ENCODE measurements around the gene PREX1.

The PREX1 gene

DNA sequence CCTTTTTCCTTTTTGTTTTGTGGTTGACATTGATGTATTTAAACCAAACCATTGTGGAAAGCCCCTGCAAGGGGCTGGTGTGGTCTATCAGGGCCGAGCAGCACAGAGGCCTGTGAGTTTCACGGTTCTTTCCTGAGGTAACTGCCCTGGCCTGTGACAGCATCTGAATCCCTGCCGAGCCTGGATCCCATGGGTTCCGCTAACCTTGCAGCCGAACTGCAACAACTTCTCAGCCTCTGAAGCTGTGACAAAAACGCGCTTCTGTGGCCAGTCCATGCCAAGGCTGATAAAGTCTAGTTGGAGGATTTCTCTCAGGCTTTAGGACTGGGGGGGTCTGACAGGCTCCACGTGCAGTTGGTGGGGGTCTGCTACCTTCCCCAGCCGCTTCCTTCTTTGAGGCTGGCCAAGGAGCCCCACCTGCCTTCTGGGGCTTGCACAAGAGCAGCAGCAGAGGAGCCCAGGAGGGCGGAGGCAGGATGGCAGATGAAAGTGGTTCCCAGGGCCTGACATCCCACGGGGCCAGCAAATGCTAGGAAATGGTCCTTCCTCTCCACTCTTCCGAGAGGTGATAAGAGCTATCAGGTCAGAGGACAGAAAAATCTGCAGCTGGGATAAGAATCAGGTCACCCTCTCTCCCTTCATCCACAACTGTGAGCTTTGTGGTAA is 150.9 kb downstream of the PREX1 start:
- DNase-seq = no peak

DNA sequence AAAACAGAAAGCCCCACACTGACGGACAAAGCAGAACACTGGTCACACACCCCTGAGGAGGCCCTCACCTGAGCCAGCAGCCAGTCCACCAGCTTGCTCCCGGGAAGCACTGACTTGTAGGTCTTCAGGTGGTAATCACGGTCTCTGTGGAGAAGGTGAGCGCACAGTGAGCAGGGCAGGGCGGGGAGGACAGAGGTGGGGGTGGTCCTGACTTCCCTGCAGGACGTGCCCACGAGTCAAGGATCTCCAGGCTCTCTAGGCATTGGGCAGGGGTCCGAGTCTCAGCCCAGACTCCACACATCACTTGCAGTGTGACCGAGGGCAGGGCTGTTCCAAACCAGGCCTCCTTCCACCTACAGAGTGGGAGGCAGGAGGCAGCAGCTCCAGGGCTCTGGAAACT is 151.7 kb downstream of the PREX1 start:
- DNase-seq = no peak

DNA sequence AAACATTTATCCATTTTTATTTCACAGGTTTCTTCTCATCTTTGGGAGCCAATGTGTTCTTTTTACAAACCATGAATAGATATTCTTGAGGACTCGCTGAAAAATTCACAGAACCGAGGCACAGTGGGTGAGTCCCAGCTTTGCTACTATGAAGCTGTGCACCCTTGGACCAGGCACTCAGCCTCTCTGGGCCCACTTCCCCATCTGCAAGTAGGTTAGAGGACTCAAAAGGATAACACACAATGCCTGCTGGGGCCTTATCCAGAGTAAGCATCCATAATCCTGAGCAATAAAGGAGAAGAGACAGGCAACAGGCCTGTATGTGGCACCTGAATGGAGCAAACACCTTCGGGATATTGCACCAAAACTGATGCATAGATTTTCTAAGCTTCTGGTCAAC is 153.3 kb downstream of the PREX1 start:
- DNase-seq = no peak

DNA sequence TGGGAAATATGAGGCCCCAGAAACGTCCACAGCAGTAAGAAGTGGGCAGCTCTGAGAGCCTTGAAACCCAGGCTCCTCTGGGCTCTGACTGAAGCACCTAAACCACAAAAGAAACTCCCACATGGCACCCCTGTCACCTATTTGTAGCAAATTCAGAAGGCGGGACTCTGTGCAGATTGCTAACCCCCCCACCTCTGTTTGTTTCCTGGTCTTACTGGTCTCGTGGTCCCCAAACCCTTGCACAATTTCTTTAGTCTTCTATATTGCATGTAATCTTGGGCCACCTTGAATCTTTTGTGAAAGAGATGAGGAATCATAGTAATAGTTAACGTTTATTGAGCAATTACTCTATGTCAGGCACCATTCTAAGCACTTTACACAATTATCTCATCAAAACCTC is 154.3 kb downstream of the PREX1 start:
- DNase-seq = no peak

DNA sequence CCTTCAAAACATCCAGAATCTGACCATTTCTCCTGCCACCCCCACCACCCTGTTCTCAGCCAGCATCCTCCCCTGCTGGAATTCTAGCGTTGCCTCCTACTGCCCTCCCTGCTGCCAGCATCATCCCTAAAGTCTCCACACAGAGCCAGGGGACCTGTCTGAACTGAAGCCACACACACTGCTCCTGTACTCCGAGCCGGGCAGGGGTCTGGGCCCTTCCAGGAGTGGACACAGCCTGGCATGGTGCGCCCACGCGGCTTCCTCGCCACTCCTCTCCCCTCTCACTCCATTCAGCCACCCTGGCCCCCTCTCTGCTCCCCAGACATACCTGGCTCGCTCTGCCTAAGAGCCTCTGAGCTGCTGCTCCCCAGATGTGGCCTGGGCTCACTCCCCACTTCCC is 155.5 kb downstream of the PREX1 start:
- DNase-seq = no peak

DNA sequence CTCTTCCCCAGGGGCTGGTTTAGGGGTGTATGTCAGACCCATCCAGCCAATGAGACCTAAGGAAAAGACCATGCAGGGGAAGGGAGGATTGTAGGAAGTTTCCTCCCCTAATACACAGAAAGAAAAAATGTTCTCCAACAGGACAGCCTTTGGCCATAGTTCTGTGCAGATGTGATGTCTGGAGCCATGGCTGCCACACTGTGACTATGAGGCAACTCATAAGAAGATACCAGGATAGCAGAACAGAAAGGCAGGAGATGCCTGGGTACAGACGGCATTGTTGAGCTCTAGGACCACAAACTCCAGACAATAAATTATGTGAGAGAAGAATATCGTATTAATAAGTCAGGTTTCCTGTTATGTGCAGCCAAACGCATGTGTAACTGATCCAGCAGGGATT is 156.7 kb downstream of the PREX1 start:
- no peak for DNase-seq

DNA sequence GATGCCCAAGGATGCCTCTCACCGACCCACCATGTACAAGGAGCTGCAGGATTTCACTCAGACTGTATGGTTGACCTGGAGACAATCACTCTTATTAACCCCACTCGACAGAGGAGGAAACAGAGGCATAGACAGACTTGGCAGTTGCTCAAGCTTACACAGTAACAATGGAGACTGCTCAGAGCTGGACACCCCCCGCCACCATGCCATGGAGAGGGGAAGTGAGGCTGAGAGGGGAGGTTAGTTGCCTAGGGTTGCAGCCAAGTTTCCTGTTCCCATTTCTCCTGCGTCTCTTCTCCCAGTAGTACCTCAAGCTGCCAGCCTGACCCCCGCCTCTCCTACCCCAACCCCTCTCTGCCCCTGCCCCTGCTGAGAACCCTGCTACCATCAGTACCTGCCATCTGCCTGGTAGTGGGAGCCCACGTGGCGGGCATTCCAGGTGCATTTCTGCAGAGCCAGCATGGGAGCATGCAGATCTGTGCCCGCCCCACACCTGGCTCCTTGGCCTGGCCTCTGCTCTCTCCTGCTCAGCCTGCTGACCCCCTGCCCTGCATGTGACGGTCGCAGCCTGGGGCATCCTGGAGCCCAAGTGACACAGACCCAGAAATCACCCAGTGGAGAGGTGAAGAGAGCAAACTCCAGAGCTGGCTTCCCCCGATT is 157.7 kb downstream of the PREX1 start:
- no peak for DNase-seq

DNA sequence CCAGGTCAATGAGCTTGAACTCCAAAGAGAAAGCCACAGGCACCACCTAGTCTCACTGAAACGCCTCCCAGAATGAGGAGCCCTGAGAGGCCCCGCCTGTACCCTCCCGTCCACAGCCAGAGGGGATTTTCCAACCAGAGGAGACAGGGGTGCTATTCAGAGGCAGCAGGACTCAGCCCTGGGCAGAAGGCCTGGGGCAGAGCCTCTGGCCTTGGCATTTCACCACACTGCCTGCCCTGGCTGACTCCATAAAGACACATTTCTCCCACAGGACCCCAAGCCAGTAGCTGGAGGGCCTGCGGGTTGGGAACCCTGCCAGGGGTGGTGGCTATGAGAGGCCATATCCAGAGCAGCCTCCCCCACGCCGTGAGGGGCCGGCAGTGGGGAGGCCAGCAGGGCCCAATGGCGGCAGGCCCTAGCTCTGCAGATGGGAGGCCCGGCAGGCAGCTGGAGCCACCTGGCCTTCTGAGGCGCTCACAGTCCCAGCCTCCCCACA is 159.3 kb downstream of the PREX1 start:
- no peak for DNase-seq

DNA sequence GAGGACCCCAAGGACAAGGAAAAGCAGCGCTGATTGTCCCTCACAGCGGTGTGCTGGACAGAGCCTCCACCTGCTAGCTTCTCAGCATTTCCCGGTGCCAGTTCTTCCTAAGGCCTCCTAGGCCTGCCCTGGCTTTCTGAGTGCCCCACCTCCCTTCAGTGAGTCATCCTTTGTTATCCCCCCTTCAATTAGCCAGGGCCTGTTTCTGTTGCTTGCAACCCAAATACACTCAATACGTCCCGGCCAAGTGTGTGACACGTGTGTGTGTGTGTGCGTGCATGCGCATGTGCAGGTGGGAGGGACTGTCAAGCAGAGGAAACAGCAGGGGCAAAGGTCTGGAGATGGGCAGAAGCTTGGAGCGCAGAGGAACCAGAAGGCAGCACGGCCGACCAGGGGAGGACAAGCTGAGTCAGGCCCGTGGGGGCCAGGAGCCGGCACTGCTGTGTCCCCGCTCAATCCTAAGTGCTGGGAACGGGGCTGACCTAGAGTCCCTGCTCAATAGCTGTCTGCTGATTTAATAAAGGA is 159.8 kb downstream of the PREX1 start:
- DNase-seq = no peak

DNA sequence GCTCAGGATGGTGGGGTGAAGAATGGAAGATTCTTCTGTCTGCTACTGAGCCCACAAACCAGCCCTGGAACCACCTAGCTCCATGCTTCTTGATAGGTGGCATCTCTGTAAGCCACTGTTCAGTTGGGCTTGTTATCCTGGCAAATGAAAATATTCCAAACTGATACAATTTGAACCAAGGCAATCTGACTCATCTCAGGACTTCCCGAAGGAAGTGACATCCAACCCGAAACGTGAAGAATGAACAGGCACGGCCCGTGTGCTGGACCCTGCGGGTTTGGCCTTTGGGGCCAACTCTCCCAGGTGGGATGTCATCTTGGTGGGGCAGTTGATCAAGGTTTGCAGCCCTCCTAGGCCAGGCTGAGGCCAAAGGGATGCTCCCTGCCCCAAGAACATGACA is 160.3 kb downstream of the PREX1 start:
- DNase-seq = no peak

DNA sequence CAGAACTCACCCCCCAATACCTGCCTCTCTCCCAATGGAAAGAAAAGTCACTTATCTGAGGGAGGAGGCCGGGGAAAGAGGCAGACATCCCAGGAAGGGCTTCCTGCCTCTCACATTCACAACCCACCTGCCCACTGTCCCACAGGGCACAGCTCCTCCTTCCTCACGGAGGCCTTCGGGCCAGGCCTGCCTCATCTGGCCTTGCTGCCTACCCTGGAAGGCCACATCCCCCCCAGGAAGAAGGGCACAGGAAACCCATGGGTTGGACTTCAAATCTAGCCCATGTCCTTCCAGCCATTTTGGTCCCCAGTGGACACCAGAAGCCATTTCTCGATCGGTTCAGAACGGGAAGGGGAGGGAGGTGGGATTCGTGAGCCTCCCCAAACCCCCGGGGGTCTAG is 162.0 kb downstream of the PREX1 start:
- no peak for DNase-seq

DNA sequence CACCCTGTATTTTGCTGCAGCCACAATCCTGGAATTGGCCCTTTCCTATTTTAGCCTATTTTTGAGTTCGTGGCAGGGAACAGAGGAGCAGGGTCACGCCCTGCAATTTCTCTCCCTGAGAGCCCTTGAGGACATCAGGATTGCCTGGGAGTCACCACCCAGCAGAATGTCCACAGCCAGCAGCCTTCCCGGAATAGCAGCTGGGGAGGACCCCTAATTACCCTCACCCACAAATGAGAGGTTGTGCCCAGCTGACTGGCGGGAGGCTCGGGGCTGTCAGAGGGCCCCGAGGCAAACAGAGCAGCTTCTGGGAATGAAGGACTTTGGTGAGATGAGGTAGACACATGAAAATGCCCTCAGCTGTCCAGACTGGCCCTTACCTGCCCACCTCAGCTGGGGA is 165.1 kb downstream of the PREX1 start:
- no peak for DNase-seq

DNA sequence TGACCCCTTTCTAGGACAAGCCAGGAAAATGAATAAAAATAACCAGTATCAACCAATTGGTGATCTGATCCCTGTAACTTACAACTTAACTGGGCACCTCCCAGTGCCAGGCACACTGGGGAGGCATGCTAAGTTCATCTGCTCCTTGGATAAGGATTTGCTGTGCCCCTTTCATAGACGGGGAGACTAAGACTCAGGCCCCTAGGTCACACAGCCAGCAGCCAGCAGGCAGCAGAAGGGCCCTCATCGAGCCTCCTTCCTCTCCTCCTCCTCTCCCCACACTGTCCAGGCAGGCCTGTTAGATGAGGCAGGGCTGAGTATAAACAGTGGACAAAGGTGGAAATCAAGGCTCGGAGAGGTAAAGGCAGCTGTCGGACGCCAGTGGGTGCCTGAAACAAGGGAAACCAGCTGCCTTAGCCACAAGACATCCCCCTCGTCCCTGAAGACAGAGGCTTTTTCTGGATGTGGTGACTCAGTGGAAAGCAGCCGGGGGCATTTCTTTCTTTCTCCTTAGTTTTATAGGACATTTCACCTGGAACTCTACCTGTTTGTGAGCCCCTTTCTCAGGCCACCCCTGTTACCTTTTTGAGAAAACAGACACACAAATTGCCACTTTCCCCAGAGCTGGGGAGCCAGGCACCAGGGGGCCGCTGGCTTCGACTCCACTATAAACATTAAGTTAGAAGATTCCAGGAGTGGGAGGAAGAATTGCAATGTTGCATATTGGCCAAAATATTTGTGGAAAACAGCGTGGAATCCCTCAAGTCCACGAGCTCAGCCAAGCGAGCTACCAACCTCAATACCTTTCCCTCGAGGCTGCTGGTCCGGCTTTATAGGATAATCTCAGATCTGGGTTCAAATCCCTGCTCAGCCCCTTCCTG is 166.0 kb downstream of the PREX1 start:
- no peak for DNase-seq

DNA sequence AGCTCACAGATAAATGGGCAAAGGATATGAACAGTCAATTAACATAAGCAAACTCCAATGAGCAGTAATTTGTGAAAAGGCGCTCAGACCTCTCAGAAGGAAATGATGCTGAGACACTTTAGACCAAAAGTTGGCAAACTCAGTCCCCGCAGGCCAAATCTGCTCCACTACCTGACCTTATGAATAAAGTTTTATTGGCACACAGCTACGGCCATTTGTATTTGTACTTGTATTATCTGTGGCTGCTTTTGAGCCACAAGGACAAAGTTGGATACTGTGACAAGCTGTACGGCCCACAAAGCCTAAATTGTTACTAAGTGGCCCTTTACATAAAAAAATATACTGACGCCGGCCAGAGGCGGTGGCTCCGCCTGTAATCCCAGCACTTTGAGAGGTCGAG is 167.0 kb downstream of the PREX1 start:
- no peak for DNase-seq

DNA sequence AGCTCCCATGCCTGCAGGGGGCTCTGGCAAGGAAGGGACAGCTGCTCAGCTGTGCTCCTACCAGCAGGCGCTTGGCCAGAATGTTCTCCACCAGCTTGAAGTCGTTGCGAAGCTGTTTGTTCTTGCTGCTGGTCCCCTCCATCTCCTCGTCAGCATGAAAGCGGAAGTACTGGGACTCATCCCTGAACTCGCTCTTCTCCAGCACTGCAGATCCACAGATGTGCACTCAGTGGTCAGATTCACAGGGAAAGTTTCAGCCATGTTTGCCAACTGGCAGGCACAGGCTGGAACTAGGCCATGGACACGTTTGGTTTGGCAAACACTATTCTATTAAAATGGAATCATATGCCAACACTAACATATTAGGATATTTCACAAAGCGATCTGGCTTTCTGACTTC is 167.9 kb downstream of the PREX1 start:
- no peak for DNase-seq

DNA sequence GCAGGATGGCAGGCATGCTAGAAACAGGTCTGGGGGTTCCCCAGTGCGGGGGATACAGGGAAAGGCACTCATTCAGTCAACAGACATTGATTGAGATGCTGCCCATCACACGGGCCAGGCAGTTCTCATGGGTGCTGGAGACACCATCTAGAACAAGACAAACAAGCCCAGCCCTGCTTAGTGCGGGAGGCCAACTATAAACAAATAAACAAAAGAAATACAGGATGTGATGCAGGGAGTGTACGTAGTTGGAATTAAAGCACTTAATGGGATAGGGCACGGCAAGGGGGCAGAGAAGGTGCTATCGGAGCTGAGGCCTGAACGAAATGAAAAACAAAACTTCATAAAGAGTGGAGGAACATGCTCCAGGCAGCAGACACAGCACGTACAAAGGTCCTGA is 169.3 kb downstream of the PREX1 start:
- DNase-seq = no peak

DNA sequence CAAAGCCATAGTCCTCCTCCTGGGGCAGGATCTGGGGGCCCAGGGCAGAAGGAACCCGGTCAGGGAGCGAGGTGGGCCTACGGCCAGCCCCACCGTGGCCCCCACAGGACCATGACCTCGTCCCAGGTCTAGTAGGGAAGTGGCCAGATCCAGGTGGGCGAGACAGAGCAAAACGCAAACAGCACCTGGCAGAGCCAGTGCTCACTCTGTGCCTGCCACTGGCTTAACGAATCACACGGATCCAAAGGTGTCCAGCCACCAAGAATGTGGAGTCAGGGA is 169.7 kb downstream of the PREX1 start:
- DNase-seq = no peak

DNA sequence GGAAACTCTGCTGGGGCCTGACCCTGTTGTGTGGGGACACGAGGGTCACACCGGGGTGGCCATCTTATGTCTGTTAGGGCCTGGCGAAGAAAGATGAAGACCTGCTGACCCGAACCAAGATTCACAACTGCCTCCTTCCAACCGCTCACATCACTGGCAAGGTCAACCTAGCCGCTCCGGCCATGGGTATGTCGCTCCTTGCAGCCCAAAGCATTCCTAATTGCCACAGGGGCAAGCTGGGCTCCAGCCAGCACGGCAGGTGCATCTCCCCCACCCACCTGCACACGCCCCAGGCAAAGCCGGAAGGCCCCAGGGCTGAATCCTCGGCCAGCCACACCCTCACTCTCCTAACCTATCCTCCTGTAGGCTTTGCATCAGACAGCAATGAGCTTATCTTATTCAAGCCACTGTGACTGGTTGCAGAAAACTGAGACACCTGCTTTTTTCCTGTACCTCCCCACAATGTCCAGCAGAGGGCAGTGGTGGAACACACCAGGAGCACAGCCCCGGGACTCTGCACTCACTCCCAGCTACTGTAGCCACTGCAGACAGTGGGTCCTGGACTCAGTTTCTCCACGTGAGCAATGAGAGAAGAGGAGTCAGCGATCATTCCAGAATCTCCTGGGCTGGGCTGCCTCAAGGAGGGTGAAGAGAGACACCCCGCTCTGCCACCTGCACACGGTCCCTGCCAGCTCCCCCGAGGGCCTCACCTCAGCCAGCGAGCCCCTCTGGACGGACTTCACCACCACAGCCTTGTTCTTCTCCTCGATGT is 170.2 kb downstream of the PREX1 start:
- no peak for DNase-seq

DNA sequence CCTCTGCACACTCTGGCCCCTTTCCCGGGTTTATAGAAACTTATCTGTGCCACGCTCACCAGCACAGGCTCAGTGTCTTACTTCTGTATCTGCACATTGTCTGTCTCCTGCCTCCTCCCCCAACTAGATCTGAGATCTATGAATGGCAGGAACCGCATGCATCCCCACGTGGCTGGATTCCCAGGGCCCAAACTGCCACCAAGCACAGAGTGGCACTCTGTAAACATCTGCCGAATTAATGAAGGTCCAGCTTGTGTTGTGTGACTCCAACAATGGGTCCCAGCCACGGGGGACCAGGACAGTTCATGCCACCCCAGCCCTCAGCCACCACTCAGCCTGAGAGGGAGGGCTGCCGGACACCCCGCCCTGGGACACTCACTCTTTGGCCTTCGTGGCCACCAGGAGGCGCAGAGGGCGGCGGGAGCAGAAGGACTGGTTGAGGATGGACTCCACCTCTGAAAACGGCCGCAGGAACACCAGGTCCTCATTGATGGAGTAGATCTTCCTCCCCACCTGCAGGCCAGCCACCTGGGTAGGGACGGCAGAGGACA is 171.1 kb downstream of the PREX1 start:
- DNase-seq = no peak

DNA sequence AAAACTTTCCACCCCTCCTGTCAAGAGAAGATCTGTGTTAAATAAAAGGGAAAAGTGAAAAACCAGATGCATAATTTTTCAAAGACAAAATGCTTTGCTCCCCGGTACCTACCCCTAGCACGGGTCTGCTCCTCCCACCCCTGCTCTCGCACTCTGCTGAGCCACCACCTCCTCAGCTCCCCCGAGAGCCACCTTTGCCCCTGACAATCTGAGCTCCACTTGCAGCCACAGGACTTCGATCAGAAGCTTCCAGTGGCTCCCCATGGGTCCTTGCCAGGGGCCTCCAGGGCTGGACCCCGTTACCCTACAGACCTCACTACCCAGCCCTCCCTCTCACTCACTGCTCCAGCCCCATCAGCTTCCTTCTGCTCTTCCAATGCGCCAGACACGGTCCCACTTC is 171.7 kb downstream of the PREX1 start:
- DNase-seq = no peak

DNA sequence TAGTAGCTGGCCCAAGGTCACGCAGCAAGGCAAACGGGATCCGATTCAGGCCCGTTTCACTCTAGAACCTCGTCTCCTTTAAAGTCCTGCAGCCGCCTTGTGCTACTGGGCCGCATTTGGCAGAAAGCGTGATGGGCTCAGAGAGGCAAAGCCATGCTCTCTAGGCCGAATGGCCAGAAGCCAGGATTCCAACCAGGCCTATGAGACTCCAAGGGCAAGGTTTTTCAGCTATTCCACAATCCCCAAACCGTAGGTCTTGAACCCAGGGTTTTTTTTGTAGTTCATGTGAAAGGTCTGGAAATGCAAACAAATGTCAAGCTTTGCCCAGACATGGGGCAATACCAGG is 174.1 kb downstream of the PREX1 start:
- DNase-seq = no peak

DNA sequence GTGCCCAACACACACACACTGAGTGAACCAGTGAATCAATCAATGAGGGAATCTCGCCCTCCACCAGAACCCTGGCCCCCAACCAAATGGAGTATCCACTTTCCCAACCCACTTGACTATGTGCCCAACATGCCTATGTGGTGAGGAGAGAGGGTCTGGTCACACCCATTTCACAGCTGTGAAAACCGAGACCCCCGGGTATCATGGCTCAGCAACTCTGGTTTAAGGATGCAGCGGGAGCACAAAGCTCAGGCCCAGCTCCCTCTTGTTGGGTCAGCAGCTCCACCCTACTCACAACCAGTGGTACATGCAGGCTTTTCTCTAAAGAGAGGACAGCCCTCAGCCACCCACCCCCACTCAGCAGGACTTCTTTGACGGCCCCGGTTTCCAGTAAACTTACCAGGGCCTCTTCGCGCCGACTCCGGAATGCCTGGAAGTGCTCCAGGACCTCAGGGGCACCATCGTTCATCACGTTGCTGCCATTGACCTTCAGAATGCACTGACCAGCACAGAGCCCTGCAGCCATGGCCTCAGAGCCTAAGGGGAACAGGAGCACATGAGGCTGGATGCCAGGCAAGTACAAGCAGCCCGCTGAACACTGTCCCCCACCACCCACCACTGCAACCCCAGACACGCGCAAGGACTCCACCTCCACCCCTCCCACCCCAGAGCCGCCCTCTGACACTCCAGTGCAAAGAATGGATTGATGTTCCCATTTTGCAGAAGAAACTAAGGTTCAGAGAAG is 174.7 kb downstream of the PREX1 start:
- no peak for DNase-seq
